ENCODE results near the gene IL1RAP.

The IL1RAP gene

GRCh38 chr3:190595807-190596206 lies 81.9 kb downstream of the IL1RAP start:
- Histone ChIP-seq H3K9me3 (ENCODE audit: insufficient read depth, low read depth, low read length) (no peaks in the 10 kb centered on the region), H3K4me3 (ENCODE audit: low read length) (no peak overlapping the region), H3K27ac (ENCODE audit: low read depth, low read length) (no peak overlapping the region), H3K36me3 (ENCODE audit: insufficient read depth, low read length) (no peaks in the 10 kb centered on the region), H3K9ac (ENCODE audit: low read depth, low read length) (no peak overlapping the region), H3K27me3 (ENCODE audit: insufficient read depth, low read length) (no peaks in the 10 kb centered on the region), H3K4me1 (ENCODE audit: insufficient read depth, low read length) (peaks cover 7% of the 10 kb centered on the region; the same call in 1 of the 2 replicates)
- WGBS, result 100% methylated on average over 2 of the region's 2 CpGs

DNA sequence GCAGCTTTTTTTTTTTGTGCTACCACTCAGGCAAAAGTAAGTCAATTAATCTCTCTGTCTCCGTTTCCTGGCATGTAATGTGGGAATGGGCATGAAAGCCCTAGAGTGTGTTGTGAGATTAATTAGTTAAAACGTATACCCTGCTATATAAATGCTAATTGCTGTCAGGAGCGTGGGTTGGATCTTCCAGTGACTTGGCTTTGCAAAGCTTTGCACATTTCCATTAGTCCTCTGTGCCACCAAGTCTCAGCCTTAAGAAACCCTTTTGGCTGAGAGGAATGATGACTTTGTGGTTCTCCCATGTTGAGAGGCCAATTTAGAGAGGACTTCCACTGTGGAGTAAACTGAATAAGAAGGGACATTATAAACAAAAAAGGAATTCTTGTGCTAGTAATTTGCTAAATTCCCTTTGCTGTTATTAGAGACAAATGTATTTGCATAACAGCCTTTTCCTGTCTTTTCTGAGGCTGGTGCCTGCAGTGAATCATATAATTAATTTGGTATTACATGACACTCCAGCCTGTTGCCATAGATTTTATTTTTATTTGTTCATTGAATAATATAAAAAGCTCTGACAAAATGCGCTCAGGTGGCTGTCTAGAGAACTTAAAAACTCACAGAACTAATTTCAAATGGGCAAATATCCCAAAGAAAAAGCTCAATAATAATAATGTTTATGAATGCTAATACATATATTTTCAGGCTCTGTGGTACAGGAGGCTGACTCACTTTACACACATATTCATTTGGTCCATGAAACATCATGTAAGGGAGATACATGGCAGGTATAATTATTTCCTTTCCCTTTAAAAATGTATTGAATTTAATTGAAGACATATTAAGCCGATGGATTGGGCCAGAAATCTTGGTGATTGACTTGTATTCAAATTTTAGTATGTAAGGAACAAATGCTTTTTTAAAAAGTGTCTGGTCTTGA lies 82.7 kb downstream of the IL1RAP start:
- peaks cover 7% of the 10 kb centered on the region; the same call in 1 of the 2 replicates for H3K4me1 ChIP-seq (ENCODE audit: insufficient read depth, low read length)
- no peak overlapping the region for H3K27ac ChIP-seq (ENCODE audit: low read depth, low read length)
- H3K27me3 ChIP-seq (ENCODE audit: insufficient read depth, low read length), result no peaks in the 10 kb centered on the region
- 56% methylated on average over 3 of the region's 5 CpGs for WGBS
- no peaks in the 10 kb centered on the region for H3K9me3 ChIP-seq (ENCODE audit: insufficient read depth, low read depth, low read length)
- H3K9ac ChIP-seq (ENCODE audit: low read depth, low read length), result no peak overlapping the region
- H3K36me3 ChIP-seq (ENCODE audit: insufficient read depth, low read length), result no peaks in the 10 kb centered on the region
- no peak overlapping the region for H3K4me3 ChIP-seq (ENCODE audit: low read length)

GRCh38 chr3:190597291-190597690 lies 83.4 kb downstream of the IL1RAP start:
- Histone ChIP-seq H3K9ac (ENCODE audit: low read depth, low read length) (no peak overlapping the region), H3K4me1 (ENCODE audit: insufficient read depth, low read length) (peaks cover 7% of the 10 kb centered on the region; the same call in 1 of the 2 replicates), H3K36me3 (ENCODE audit: insufficient read depth, low read length) (no peaks in the 10 kb centered on the region), H3K27me3 (ENCODE audit: insufficient read depth, low read length) (no peaks in the 10 kb centered on the region), H3K4me3 (ENCODE audit: low read length) (no peak overlapping the region), H3K9me3 (ENCODE audit: insufficient read depth, low read depth, low read length) (no peaks in the 10 kb centered on the region), H3K27ac (ENCODE audit: low read depth, low read length) (no peak overlapping the region)
- WGBS, result 88% methylated on average over 1 of the region's 1 CpG

GRCh38 chr3:190601622-190602021 lies 87.7 kb downstream of the IL1RAP start:
- 97% methylated on average over 5 of the region's 5 CpGs for WGBS
- Histone ChIP-seq H3K27ac (ENCODE audit: low read depth, low read length) (no peak overlapping the region), H3K9me3 (ENCODE audit: insufficient read depth, low read depth, low read length) (no peaks in the 10 kb centered on the region), H3K4me3 (ENCODE audit: low read length) (no peak overlapping the region), H3K9ac (ENCODE audit: low read depth, low read length) (no peak overlapping the region), H3K4me1 (ENCODE audit: insufficient read depth, low read length) (0 out of 2 replicates have a peak, but pooled peaks cover 1% of the 10 kb centered on the region), H3K36me3 (ENCODE audit: insufficient read depth, low read length) (no peaks in the 10 kb centered on the region), H3K27me3 (ENCODE audit: insufficient read depth, low read length) (no peaks in the 10 kb centered on the region)

- WGBS, result 64% methylated on average over 4 of the region's 4 CpGs
- Histone ChIP-seq H3K4me3 (ENCODE audit: low read length) (no peak overlapping the region), H3K4me1 (ENCODE audit: insufficient read depth, low read length) (no peaks in the 10 kb centered on the region), H3K27ac (ENCODE audit: low read depth, low read length) (no peak overlapping the region), H3K9me3 (ENCODE audit: insufficient read depth, low read depth, low read length) (no peaks in the 10 kb centered on the region), H3K9ac (ENCODE audit: low read depth, low read length) (no peak overlapping the region), H3K27me3 (ENCODE audit: insufficient read depth, low read length) (no peaks in the 10 kb centered on the region), H3K36me3 (ENCODE audit: insufficient read depth, low read length) (no peaks in the 10 kb centered on the region)
Observed at GRCh38 chr3:190605385-190605784, 91.5 kb downstream of the IL1RAP start.

GRCh38 chr3:190606596-190606995 lies 92.7 kb downstream of the IL1RAP start:
- Histone ChIP-seq H3K4me3 (ENCODE audit: low read length) (no peak overlapping the region), H3K4me1 (ENCODE audit: insufficient read depth, low read length) (no peaks in the 10 kb centered on the region), H3K27ac (ENCODE audit: low read depth, low read length) (no peak overlapping the region), H3K9ac (ENCODE audit: low read depth, low read length) (no peak overlapping the region), H3K9me3 (ENCODE audit: insufficient read depth, low read depth, low read length) (no peaks in the 10 kb centered on the region), H3K27me3 (ENCODE audit: insufficient read depth, low read length) (no peaks in the 10 kb centered on the region), H3K36me3 (ENCODE audit: insufficient read depth, low read length) (no peaks in the 10 kb centered on the region)
- WGBS, result 64% methylated on average over 3 of the region's 3 CpGs

GRCh38 chr3:190607021-190607420 lies 93.1 kb downstream of the IL1RAP start:
- no peak overlapping the region for H3K4me3 ChIP-seq (ENCODE audit: low read length)

GRCh38 chr3:190608850-190609589 lies 95.1 kb downstream of the IL1RAP start:
- H3K27ac ChIP-seq (ENCODE audit: low read depth, low read length), result no peak overlapping the region
- WGBS, result 100% methylated on average over 4 of the region's 4 CpGs
- no peaks in the 10 kb centered on the region for H3K36me3 ChIP-seq (ENCODE audit: insufficient read depth, low read length)

More at GRCh38 chr3:190607021-190607420, 93.1 kb downstream of the IL1RAP start:
- H3K27me3 ChIP-seq (ENCODE audit: insufficient read depth, low read length), result no peaks in the 10 kb centered on the region
- H3K36me3 ChIP-seq (ENCODE audit: insufficient read depth, low read length), result no peaks in the 10 kb centered on the region
- H3K4me1 ChIP-seq (ENCODE audit: insufficient read depth, low read length), result no peaks in the 10 kb centered on the region
- no CpG with 5 or more reads among the region's 2 CpGs for WGBS
- H3K9me3 ChIP-seq (ENCODE audit: insufficient read depth, low read depth, low read length), result no peaks in the 10 kb centered on the region
- H3K9ac ChIP-seq (ENCODE audit: low read depth, low read length), result no peak overlapping the region
- no peak overlapping the region for H3K27ac ChIP-seq (ENCODE audit: low read depth, low read length)

DNA sequence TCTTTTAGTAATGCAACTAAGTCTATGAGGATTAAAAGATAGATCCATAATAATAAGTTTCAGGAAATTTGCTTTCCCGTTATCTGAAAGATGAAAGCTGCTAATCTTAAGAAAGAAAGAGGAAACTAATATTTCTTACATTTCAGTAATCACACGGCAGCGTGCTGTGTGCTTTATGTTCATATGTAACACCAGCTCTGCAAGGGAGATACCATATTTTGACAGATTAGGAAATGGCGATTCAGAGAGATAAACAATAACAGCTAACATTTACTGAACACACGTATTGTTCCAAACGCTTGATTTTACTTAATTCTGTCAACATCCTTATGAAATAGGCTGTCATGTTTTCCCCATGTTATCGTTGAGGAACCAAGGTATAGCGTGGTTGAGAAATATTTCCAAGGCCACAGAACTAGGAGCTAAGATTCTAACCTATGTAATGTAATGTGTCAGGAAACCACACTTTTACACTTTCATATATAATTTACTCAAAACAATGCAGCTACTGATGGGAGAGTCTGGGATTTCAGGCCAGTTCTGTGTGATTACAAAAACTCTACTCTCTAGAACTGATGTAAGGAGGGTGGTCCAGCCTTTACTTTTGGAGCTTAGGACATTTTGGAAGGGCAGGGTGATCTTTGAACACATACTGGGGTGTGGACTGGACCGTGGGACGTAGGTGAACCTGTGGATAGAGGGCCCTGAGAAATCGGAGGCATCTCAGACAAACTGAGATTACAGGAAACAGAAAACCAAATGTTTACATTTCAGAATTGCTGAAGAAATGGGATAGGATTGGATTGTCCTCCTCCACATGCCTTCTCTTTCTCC lies 100.6 kb downstream of the IL1RAP start:
- 0 out of 2 replicates have a peak, but pooled peaks cover 3% of the 10 kb centered on the region for H3K4me1 ChIP-seq (ENCODE audit: insufficient read depth, low read length)
- H3K27ac ChIP-seq (ENCODE audit: low read depth, low read length), result no peak overlapping the region
- H3K9ac ChIP-seq (ENCODE audit: low read depth, low read length), result no peak overlapping the region
- H3K4me3 ChIP-seq (ENCODE audit: low read length), result no peak overlapping the region
- no peaks in the 10 kb centered on the region for H3K9me3 ChIP-seq (ENCODE audit: insufficient read depth, low read depth, low read length)
- H3K27me3 ChIP-seq (ENCODE audit: insufficient read depth, low read length), result no peaks in the 10 kb centered on the region
- 82% methylated on average over 10 of the region's 11 CpGs for WGBS
- H3K36me3 ChIP-seq (ENCODE audit: insufficient read depth, low read length), result no peaks in the 10 kb centered on the region

More at GRCh38 chr3:190608850-190609589, 95.1 kb downstream of the IL1RAP start:
- Histone ChIP-seq H3K4me1 (ENCODE audit: insufficient read depth, low read length) (no peaks in the 10 kb centered on the region), H3K9ac (ENCODE audit: low read depth, low read length) (no peak overlapping the region), H3K4me3 (ENCODE audit: low read length) (no peak overlapping the region), H3K27me3 (ENCODE audit: insufficient read depth, low read length) (no peaks in the 10 kb centered on the region), H3K9me3 (ENCODE audit: insufficient read depth, low read depth, low read length) (no peaks in the 10 kb centered on the region)

DNA sequence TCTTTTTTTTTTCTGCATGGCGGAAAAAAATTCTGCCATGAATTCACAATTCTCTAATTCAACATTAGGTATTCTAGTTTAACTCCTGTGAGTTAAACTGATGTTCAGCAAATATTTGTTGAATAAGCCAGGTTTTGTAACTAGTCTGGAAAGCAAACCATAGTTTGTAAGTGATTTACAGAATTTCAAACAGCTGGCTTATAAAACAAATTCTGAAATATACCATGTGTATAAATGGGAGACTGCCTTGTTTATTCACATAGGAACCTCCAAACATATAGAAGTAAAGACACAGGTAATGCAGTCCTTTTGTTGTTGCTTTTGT lies 101.1 kb downstream of the IL1RAP start:
- Histone ChIP-seq H3K9ac (ENCODE audit: low read depth, low read length) (no peak overlapping the region), H3K27ac (ENCODE audit: low read depth, low read length) (no peak overlapping the region), H3K9me3 (ENCODE audit: insufficient read depth, low read depth, low read length) (no peaks in the 10 kb centered on the region), H3K36me3 (ENCODE audit: insufficient read depth, low read length) (no peaks in the 10 kb centered on the region), H3K4me3 (ENCODE audit: low read length) (no peak overlapping the region), H3K27me3 (ENCODE audit: insufficient read depth, low read length) (no peaks in the 10 kb centered on the region), H3K4me1 (ENCODE audit: insufficient read depth, low read length) (0 out of 2 replicates have a peak, but pooled peaks cover 3% of the 10 kb centered on the region)
- WGBS, result no CpG with 5 or more reads among the region's 1 CpG
